Effector CD4-positive, alpha-beta T cell (primary cell): Measurements from ENCODE around the gene SPC24.
"Not testable (repeated sequence)": the region's sequence is repeated elsewhere in the genome, so short reads cannot be mapped to it uniquely, and the experiment has no call there.

ENCODE experiments used
- DNase-seq: peaks from one replicate; pipeline ENCODE4 v3.0.0-alpha.2; 2020

Gene SPC24

GRCh38 chr19:11123114-11123513, 32.5 kb downstream of the SPC24 start:
- DNase-seq, result no peak

- DNase-seq, result not testable (repeated sequence)
Observed at GRCh38 chr19:11121963-11122362, 33.6 kb downstream of the SPC24 start.

GRCh38 chr19:11116507-11116906, 39.1 kb downstream of the SPC24 start:
- no peak for DNase-seq

GRCh38 chr19:11115895-11116446, 39.6 kb downstream of the SPC24 start:
- no peak for DNase-seq

- DNase-seq, result no peak
Observed at GRCh38 chr19:11115042-11115441, 40.5 kb downstream of the SPC24 start.

- no peak for DNase-seq
Observed at GRCh38 chr19:11113140-11113708, 42.4 kb downstream of the SPC24 start.

GRCh38 chr19:11111771-11112144, 43.8 kb downstream of the SPC24 start:
- no peak for DNase-seq

GRCh38 chr19:11111117-11111770, 44.3 kb downstream of the SPC24 start:
- DNase-seq, result no peak

- no peak for DNase-seq
Observed at GRCh38 chr19:11108746-11109145, 46.8 kb downstream of the SPC24 start.

GRCh38 chr19:11106477-11106876, 49.1 kb downstream of the SPC24 start:
- no peak for DNase-seq

GRCh38 chr19:11105014-11105636, 50.5 kb downstream of the SPC24 start:
- no peak for DNase-seq

GRCh38 chr19:11103667-11104066, 51.9 kb downstream of the SPC24 start:
- not testable (repeated sequence) for DNase-seq

GRCh38 chr19:11102944-11103343, 52.6 kb downstream of the SPC24 start:
- DNase-seq, result no peak

GRCh38 chr19:11101057-11101456, 54.5 kb downstream of the SPC24 start:
- no peak for DNase-seq

- no peak for DNase-seq
Observed at GRCh38 chr19:11100049-11100448, 55.5 kb downstream of the SPC24 start.

- no peak for DNase-seq
Observed at GRCh38 chr19:11098861-11099260, 56.7 kb downstream of the SPC24 start.

GRCh38 chr19:11098327-11098726, 57.3 kb downstream of the SPC24 start:
- DNase-seq, result no peak

- DNase-seq, result not testable (repeated sequence)
Observed at GRCh38 chr19:11097367-11097766, 58.2 kb downstream of the SPC24 start.

- no peak for DNase-seq
Observed at GRCh38 chr19:11096210-11096841, 59.3 kb downstream of the SPC24 start.
